Sigmoid colon (tissue), 7 donors: ENCODE data around the gene PHF5A. TPM values are rescaled to one million over a fixed set of nuclear protein-coding genes. Genes with fewer than 3 reads are reported as not detected.

ENCODE experiments used
- DNase-seq: peaks from one replicate; pipeline ENCODE4 v3.0.0-alpha.2; 2019
- H3K27ac ChIP-seq, 4 donors: fragments of 200-600 bp; sonication (generic); one replicate each; pipeline ENCODE4 v1.5.1; 2016 to 2019; ENCODE audit warnings: mild to moderate bottlenecking in 1 of 4
- H3K27me3 ChIP-seq, 3 donors: fragments of 200-600 bp; sonication (generic); one replicate each; pipeline ENCODE4 v1.5.1; 2019; ENCODE audit warnings: mild to moderate bottlenecking in 1 of 3
- H3K36me3 ChIP-seq, 4 donors: fragments of 200-600 bp; sonication (generic); one replicate each; pipeline ENCODE4 v1.5.1; 2016 to 2019
- H3K4me1 ChIP-seq, 4 donors: fragments of 200-600 bp; sonication (generic); one replicate each; pipeline ENCODE4 v1.5.1; 2017 to 2019
- H3K4me3 ChIP-seq, 4 donors: fragments of 200-600 bp; sonication (generic); one replicate each; pipeline ENCODE4 v1.5.1; 2017 to 2019; ENCODE audit warnings: mild to moderate bottlenecking in 2 of 4, moderate library complexity in 1 of 4
- H3K9me3 ChIP-seq, 4 donors: fragments of 200-600 bp in 3 of 4; sonication (generic) in 3 of 4; one replicate each; pipeline versions ENCODE4 v1.5.1 to v1.6.1; 2013 to 2019
- EP300 ChIP-seq, 4 donors: sonication (generic); formaldehyde crosslinking; IDR thresholded peaks; one replicate each; pipeline ENCODE4 v1.6.1; 2017; ENCODE audit warnings: antibody characterized with exemption in 4 of 4
- POLR2A ChIP-seq, 2 donors: fragments of 450-650 bp; IDR thresholded peaks; one replicate each; pipeline ENCODE4 v1.6.1; 2016; ENCODE audit warnings: antibody characterized with exemption in 2 of 2, mild to moderate bottlenecking in 2 of 2, moderate library complexity in 2 of 2
- POLR2AphosphoS5 ChIP-seq, 4 donors: sonication (generic); formaldehyde crosslinking; IDR thresholded peaks; one replicate each; pipeline ENCODE4 v1.6.1; 2017; ENCODE audit warnings: antibody characterized with exemption in 4 of 4
- WGBS, 2 donors: extraction: QIAGEN DNeasy Blood & Tissue Kit; methylation state at CpG; one replicate each; pipeline ENCODE4 v1.1.7; 2013; 5-methylcytosine and 5-hydroxymethylcytosine counted together
- intact Hi-C: fragments of 100-400 bp; cut with DNase I; formaldehyde crosslinking; loops from one replicate; pipeline ENCODE4 v1.15.1; 2023
- polyA plus RNA-seq, 3 donors: library from polyadenylated mRNA; stranded (reverse); fragments of 200-250 nt; gene quantifications; one replicate each; pipeline ENCODE4 v1.2.3, GENCODE V29; 2013
- total RNA-seq, 4 donors: library from RNA; depleted of rRNA; stranded (reverse); fragments of >200 nt; gene quantifications; one replicate each; pipeline ENCODE4 v1.1.0, GENCODE V29; 2016
- TF ChIP-seq, protein P1 (sequence below), 4 experiments: fragments of 450-650 bp in 3 of 4; fragments of 200-600 bp in 1 of 4; IDR thresholded peaks; one replicate each; pipeline ENCODE4 v1.5.1; 2016 to 2019; ENCODE audit warnings: antibody characterized with exemption in 4 of 4, mild to moderate bottlenecking in 3 of 4, moderate library complexity in 2 of 4
- donor health status: healthy with polysubstance abuse.
- donor health status: Bipolar disorder and iron deficiency.
- donor health status: healthy.

Gene PHF5A
- total and polyA plus RNA-seq, 7 donors = 31.9 to 59.6 (median 53.3) TPM

GRCh38 chr22:41482319-41482935, 13.9 kb upstream of the PHF5A start:
- TF ChIP-seq EP300 (IDR thresholded peaks at IDR 0.05) (no peak), POLR2A (IDR thresholded peaks at IDR 0.05) (no peak), POLR2AphosphoS5 (IDR thresholded peaks at IDR 0.05) (no peak)
- TF ChIP-seq, protein P1, sequence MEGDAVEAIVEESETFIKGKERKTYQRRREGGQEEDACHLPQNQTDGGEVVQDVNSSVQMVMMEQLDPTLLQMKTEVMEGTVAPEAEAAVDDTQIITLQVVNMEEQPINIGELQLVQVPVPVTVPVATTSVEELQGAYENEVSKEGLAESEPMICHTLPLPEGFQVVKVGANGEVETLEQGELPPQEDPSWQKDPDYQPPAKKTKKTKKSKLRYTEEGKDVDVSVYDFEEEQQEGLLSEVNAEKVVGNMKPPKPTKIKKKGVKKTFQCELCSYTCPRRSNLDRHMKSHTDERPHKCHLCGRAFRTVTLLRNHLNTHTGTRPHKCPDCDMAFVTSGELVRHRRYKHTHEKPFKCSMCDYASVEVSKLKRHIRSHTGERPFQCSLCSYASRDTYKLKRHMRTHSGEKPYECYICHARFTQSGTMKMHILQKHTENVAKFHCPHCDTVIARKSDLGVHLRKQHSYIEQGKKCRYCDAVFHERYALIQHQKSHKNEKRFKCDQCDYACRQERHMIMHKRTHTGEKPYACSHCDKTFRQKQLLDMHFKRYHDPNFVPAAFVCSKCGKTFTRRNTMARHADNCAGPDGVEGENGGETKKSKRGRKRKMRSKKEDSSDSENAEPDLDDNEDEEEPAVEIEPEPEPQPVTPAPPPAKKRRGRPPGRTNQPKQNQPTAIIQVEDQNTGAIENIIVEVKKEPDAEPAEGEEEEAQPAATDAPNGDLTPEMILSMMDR (IDR thresholded peaks at IDR 0.05) = no peak
- intact Hi-C loops = no loop called here
- DNase-seq = no peak
- Histone ChIP-seq H3K4me3 (no peak overlapping the region), H3K27ac (peak overlapping the region; percentile 66 to 86 (median 76)), H3K9me3 (no peaks in the 10 kb centered on the region), H3K4me1 (peaks cover 0 to 70% (median 56%) of the 10 kb centered on the region in 4 donors), H3K27me3 (no peaks in the 10 kb centered on the region), H3K36me3 (peaks cover 0 to 2% (median 0%) of the 10 kb centered on the region in 4 donors)
- WGBS, 2 donors = 41 to 51% methylated on average over 2 of the region's 2 CpGs

- Histone ChIP-seq H3K4me1 (peaks cover 0 to 65% (median 51%) of the 10 kb centered on the region in 4 donors), H3K36me3 (peaks cover 0 to 3% (median 0%) of the 10 kb centered on the region in 4 donors), H3K9me3 (no peaks in the 10 kb centered on the region), H3K27ac (peak overlapping the region; percentile 66 to 86 (median 76)), H3K4me3 (no peak overlapping the region), H3K27me3 (no peaks in the 10 kb centered on the region)
- WGBS, 2 donors = 68 to 69% methylated on average over 5 of the region's 5 CpGs
- DNase-seq = no peak
- intact Hi-C loops = no loop called here
- TF ChIP-seq POLR2AphosphoS5 (IDR thresholded peaks at IDR 0.05) = no peak
- TF ChIP-seq POLR2A (IDR thresholded peaks at IDR 0.05) = no peak
- TF ChIP-seq, protein P1 (IDR thresholded peaks at IDR 0.05) = no peak
- TF ChIP-seq EP300 (IDR thresholded peaks at IDR 0.05) = no peak
These were observed 13.4 kb upstream of the PHF5A start for GRCh38 chr22:41481925-41482318.

GRCh38 chr22:41481131-41481830, 12.8 kb upstream of the PHF5A start:
- Histone ChIP-seq H3K27me3 (no peaks in the 10 kb centered on the region), H3K4me1 (peaks cover 0 to 63% (median 45%) of the 10 kb centered on the region in 4 donors), H3K27ac (peak overlapping the region; percentile 66 to 86 (median 76)), H3K4me3 (no peak overlapping the region), H3K9me3 (no peaks in the 10 kb centered on the region), H3K36me3 (peaks cover 0 to 3% (median 0%) of the 10 kb centered on the region in 4 donors)
- intact Hi-C loops = no loop called here
- TF ChIP-seq, protein P1 (IDR thresholded peaks at IDR 0.05) = no peak
- TF ChIP-seq POLR2AphosphoS5 (IDR thresholded peaks at IDR 0.05) = no peak
- no peak for TF ChIP-seq POLR2A (IDR thresholded peaks at IDR 0.05)
- no peak for TF ChIP-seq EP300 (IDR thresholded peaks at IDR 0.05)
- 81 to 84% methylated on average over 15 of the region's 15 CpGs for WGBS, 2 donors
- DNase-seq = no peak

- Histone ChIP-seq H3K27me3 (no peaks in the 10 kb centered on the region), H3K27ac (peak overlapping the region; percentile 66 to 86 (median 76)), H3K9me3 (no peaks in the 10 kb centered on the region), H3K4me1 (peaks cover 0 to 63% (median 45%) of the 10 kb centered on the region in 4 donors), H3K36me3 (peaks cover 0 to 3% (median 0%) of the 10 kb centered on the region in 4 donors), H3K4me3 (no peak overlapping the region)
- peak in 1 of 4 donors; percentile 30 for TF ChIP-seq POLR2AphosphoS5 (IDR thresholded peaks at IDR 0.05)
- no peak for TF ChIP-seq EP300 (IDR thresholded peaks at IDR 0.05)
- WGBS, 2 donors = 66 to 70% methylated on average over 7 of the region's 7 CpGs
- no peak for DNase-seq
- intact Hi-C loops = no loop called here
These were observed 11.9 kb upstream of the PHF5A start for GRCh38 chr22:41480397-41480735.

DNA sequence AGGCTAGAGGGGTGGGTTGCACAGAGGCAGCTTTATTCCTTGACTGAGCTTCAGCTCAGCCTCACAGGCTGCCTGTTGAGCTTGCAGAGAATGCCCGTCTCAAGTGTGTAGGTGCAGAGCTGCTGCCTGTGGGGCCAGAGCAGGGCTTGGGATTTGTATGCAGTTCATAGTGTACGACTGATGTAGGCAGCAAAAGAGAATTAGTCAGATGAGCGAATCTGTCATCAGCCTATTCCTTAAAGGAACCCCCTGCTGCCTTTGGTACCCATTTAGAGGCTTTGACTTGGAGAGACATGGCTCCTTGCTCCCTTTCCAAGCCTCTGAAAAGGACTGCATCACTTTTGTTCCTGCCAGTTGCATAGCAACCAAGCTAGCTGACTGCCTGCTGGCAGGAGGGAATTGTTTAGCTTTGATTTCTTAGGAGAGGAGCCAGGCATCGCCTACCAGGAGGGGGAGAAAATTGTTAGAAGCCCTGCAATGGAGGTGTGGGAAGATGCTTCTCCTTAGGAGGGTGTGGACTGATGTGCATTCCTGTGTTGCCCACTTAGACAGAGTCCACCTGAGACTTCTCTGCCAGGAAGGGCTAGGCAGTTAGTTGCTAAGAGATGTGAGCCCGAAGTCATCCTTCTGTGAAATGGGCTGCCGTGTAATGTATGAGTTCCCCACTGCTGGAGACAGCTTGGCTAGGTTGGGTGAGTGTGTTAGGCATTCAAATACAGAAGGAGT, 11.3 kb upstream of the PHF5A start:
- intact Hi-C loops = no loop called here
- Histone ChIP-seq H3K27me3 (no peaks in the 10 kb centered on the region), H3K4me3 (no peak overlapping the region), H3K9me3 (no peaks in the 10 kb centered on the region), H3K36me3 (peaks cover 0 to 3% (median 0%) of the 10 kb centered on the region in 4 donors), H3K27ac (peak overlapping the region; percentile 66 to 86 (median 76)), H3K4me1 (peaks cover 0 to 59% (median 45%) of the 10 kb centered on the region in 4 donors)
- WGBS, 2 donors = 75 to 80% methylated on average over 6 of the region's 6 CpGs
- no peak for DNase-seq
- TF ChIP-seq POLR2AphosphoS5 (IDR thresholded peaks at IDR 0.05) (no peak), POLR2A (IDR thresholded peaks at IDR 0.05) (no peak), EP300 (IDR thresholded peaks at IDR 0.05) (no peak)
- TF ChIP-seq, protein P1 (IDR thresholded peaks at IDR 0.05) = no peak
